ENCODE measurements around the gene NRARP. TPM values are rescaled to one million over a fixed set of nuclear protein-coding genes. Genes with fewer than 3 reads are reported as not detected.

Gene NRARP
- total and polyA plus RNA-seq, 2 of the 13 experiments (the other 11 are each of a cell fraction or from before 2014, with no cell fraction given), result 0.22 to 0.46 TPM

- TF ChIP-seq ATM (IDR thresholded peaks at IDR 0.05; ENCODE audit: borderline replicate concordance), result no peak
- TF ChIP-seq ZNF776 (CRISPR knock-in tag; IDR thresholded peaks at IDR 0.05), result no peak
- peak; percentile 45; the same call in 1 of the 2 replicates for TF ChIP-seq RARA (CRISPR knock-in tag; IDR thresholded peaks at IDR 0.05)
- TF ChIP-seq ZBED4 (CRISPR knock-in tag; IDR thresholded peaks at IDR 0.05; ENCODE audit: borderline replicate concordance), result no peak
- TF ChIP-seq ARNT2 (CRISPR knock-in tag; IDR thresholded peaks at IDR 0.05; ENCODE audit: low read depth), result 0 out of 2 replicates have a peak, but pooled peaks have one; percentile 47
- TF ChIP-seq SPEN (CRISPR knock-in tag; IDR thresholded peaks at IDR 0.05; ENCODE audit: low read depth), result peak; percentile 47; the same call in 1 of the 2 replicates
- TF ChIP-seq ZNF414 (CRISPR knock-in tag; IDR thresholded peaks at IDR 0.05), result no peak
- TF ChIP-seq DRAP1 (CRISPR knock-in tag; IDR thresholded peaks at IDR 0.05), result no peak
- TF ChIP-seq AKAP8 (CRISPR knock-in tag; IDR thresholded peaks at IDR 0.05), result peak; percentile 86; the same call in 1 of the 2 replicates
- no peak for TF ChIP-seq ATF7 (IDR thresholded peaks at IDR 0.05)
- TF ChIP-seq ATF7 (CRISPR knock-in tag; IDR thresholded peaks at IDR 0.05), result no peak
- TF ChIP-seq ZNF746 (CRISPR knock-in tag; IDR thresholded peaks at IDR 0.05), result no peak
- TF ChIP-seq ZNF639 (CRISPR knock-in tag; conservative IDR thresholded peaks at IDR 0.05), result no peak
- no peak for TF ChIP-seq HOXA5 (CRISPR knock-in tag; IDR thresholded peaks at IDR 0.05)
- no peak for TF ChIP-seq SCMH1 (CRISPR knock-in tag; IDR thresholded peaks at IDR 0.05; ENCODE audit: borderline replicate concordance)
- TF ChIP-seq U2AF1 (optimal IDR thresholded peaks at IDR 0.05; ENCODE audit: low read depth, low read length), result no peak
- TF ChIP-seq DR1 (CRISPR knock-in tag; IDR thresholded peaks at IDR 0.05), result no peak
- TF ChIP-seq ZBTB37 (CRISPR knock-in tag; IDR thresholded peaks at IDR 0.05), result no peak
- TF ChIP-seq CC2D1A (CRISPR knock-in tag; IDR thresholded peaks at IDR 0.05), result no peak
- TF ChIP-seq ZBTB38 (CRISPR knock-in tag; IDR thresholded peaks at IDR 0.05), result no peak
- TF ChIP-seq RFX5 (IDR thresholded peaks at IDR 0.05; ENCODE audit: low read depth, low read length), result no peak
- TF ChIP-seq GATAD2A (CRISPR knock-in tag; IDR thresholded peaks at IDR 0.05), result peak; percentile 22; the same call in 1 of the 2 replicates
- TF ChIP-seq ERF (CRISPR knock-in tag; IDR thresholded peaks at IDR 0.05), result no peak
- TF ChIP-seq BCL6 (CRISPR knock-in tag; IDR thresholded peaks at IDR 0.05), result 0 out of 2 replicates have a peak, but pooled peaks have one; percentile 14
These were observed 51.5 kb downstream of the NRARP start (continued) for GRCh38 chr9:137250329-137251193.
